ENCODE results near the gene PVALEF.

Gene PVALEF

DNA sequence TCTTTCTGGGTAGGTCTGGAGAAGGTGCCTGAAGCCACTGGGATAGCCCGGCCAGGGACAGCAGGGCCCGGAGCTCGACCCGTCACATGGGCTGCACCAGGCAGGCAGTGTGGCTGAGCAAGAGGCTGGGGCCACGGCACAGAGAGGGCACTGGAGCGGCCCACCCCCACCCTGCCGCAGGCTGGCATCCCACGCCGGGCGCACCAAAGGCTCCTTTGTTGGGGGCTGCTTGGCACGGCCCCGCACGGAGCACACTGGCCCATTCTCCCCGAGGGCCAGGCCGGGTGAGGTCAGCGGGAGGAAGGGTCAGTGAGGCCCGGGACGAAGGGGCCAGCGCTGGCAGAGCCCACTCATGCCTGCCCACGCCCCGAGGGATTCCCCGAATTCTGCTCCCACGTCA is 36.5 kb upstream of the PVALEF start:
- no peak for DNase-seq (ENCODE audit: low read depth in 2 of 2)

DNA sequence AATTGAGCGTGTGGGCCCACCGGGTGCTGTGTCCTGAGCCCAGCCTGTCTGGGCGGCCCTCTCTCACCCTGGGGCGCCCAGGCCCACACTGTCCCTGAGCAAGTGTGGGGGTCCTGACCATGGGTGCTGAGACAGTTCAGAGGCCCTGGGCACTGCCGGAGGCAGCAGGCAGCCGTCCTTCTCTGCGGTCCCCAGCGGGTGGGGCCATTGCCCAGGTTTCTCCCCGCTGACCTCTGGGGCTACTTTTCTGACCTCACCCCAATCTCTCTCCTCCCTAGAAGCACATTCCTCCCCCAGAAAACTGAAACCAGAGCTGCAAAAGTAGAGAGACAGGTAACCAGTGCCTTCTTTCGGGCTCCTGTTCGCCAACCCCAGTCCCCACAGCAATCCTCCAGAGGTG is 36.0 kb upstream of the PVALEF start:
- no peak for DNase-seq (ENCODE audit: low read depth in 2 of 2)

DNA sequence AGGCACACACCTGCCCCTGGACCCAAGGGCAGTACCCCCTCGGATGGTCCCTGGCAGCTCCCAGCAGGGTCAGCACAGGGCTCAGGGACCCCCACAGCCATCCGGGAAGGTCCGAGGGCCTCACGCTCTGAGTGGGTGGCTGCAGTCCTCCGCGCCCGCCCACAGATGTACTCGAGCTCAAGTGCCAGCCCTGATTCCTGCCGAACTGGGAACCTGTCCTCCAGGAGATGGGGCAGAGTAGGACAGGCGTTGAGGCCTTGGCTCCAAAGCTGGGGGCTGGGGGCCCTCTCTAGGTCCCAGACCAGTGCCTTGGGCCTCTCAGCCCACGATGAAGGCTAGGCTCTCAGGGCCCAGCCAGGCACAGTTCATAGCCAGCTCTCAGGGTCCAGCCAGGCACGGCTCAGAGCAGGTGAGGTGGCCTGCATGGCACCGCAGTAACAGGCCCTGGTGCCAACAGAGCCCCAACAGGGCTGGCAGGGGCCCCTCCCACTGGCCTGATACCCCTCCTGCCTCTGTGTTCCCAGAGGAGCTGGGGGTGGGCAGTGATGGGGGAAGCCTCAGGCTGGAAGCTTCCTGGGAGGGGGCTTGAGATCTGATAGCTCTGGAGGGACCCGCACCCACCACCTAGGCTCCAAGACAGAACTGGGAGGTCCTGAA is 35.5 kb upstream of the PVALEF start:
- no peak for DNase-seq (ENCODE audit: low read depth in 2 of 2)

DNA sequence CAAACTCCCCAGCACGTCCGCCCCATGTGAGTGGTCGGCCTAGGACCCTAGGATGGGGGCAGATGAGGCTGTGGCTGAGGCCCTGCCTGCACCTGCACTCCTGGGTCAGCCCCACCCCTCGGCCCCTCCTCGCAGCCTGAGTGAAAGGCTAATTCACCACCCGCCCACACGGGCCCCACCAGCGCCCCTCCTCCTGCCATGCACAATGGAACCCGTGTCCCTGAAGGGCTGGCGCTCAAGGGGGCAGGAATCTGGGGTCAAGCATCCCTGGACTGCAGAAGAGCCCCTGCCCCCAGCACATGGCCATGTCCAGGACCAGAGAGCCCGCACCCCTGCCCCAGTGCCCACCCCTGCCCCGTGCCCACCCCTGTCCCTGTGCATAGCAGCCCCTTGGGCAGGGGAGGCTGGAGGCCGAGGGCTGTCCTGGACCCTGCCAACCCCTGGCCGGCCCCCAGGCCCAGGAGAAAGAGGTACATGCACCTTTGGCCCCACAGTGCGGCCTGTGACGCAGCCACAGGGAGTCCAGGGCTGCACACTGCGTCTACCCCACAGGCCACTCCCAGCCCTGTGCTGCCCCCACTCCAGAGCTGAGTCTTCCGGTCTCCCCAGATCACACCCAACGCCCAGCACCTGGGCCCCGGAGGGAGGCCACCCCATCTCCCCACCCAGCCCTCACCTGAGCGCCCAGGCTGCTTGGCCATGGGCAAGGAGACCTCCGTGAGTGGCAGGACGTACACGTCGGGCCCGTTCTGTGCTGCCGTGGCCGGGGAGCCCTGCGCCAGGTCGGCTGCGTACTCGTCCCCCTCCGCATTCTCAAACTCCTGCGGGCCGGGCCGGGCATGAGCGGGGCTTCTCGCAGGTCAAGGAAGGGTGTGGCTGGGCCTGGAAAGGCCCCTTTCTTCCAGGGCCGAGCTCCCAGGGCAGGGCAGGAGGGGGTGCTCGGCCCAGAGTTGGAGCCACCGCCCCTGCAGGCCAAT is 34.6 kb upstream of the PVALEF start:
- DNase-seq (ENCODE audit: low read depth in 2 of 2), result no peak

DNA sequence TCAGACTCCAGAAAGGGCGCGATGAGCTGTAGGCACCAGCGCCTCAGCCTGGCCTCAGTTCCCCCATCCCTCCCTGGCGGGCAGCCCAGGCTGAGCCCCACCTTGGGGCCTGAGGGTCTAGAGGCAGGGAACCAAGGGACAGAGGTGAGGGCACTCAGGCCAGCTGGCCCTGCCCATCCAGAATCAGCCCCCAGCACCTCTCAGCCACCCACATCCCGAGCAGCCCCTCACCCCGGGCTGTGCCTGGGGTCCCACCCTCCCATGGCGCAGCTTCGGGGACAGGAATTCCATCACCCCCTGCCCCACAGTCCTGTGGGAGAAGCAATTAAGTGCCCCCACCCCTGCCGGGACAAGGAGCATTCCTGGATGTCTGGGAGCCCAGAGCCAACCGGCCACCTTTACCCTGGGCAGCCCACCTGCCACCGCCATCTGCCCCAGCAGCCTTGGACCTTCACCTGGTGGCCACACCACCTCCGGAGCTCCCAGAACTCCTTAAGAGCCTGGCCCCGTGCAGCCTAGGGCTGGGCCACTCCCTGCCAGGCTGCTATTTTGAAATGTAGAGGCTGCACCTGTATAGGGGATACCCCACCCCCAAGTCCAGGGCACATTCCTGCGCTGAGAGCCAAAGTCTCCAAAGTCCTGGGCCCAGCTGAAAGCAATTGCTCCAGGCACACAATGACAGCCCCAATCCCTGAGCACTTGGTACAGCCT is 33.7 kb upstream of the PVALEF start:
- DNase-seq (ENCODE audit: low read depth in 2 of 2), result no peak

DNA sequence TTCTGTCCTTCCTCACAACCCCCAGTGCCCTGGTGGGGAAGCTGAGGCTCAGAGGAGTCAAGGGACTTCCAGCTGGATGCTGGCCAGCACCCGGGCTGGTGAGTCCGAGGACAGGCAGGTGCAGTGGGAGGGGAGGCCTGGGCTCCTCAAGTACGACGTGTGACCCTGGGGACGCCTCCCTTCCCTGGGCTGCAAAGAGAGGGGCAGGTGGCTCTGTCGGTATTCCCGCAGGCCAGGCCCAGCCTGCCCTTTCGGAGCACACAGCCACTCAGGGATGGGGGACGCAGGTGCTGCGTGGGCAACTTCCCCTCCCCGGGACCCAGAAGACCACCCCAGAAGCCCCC is 33.1 kb upstream of the PVALEF start:
- no peak for DNase-seq (ENCODE audit: low read depth in 2 of 2)

DNA sequence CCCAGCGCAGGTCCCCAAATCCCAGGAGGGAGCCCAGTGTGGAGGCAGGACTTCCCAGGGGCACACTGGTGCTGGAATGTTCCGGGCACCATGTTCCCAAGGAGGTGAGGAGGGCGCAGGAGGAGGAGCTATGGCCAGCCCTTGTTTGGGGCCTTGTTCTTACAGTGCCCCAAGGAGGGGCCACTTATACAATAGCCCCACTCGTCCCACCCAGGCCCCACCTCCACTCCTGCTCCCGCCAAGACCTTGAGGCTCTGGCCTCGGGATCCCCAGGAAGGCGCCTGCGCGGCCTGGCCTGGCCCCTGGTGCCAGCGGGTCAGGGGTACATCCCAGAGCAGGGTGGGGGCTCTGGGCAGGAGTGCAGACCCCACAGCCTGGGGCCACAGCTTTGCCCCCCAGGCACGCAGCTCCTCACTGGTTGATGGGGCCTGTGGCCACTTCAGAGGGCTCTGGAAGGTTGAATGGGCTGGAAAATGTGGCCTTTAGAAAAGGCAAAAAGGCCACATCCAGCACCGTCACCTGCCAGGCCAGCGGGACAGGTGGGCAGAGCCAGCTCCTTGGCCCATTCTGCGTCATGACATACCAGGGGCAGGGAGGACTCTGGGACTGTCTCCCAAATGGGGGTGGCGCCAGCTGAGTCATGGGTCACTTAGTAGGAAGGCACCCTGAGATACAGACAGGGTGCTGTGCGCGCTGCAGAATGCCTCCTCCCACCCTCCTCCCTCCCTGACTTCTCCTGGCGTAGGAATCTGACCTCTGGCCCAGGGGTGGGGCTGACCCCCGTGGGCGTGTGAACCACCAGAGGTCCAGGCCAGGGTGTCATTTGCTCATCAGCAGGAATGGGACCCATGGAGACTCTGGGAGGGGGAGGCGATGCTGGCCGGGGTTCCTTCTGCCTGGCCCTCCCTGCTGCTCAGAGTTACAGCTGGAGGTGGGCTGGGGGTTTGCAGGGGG is 32.3 kb upstream of the PVALEF start:
- no peak for DNase-seq (ENCODE audit: low read depth in 2 of 2)

DNA sequence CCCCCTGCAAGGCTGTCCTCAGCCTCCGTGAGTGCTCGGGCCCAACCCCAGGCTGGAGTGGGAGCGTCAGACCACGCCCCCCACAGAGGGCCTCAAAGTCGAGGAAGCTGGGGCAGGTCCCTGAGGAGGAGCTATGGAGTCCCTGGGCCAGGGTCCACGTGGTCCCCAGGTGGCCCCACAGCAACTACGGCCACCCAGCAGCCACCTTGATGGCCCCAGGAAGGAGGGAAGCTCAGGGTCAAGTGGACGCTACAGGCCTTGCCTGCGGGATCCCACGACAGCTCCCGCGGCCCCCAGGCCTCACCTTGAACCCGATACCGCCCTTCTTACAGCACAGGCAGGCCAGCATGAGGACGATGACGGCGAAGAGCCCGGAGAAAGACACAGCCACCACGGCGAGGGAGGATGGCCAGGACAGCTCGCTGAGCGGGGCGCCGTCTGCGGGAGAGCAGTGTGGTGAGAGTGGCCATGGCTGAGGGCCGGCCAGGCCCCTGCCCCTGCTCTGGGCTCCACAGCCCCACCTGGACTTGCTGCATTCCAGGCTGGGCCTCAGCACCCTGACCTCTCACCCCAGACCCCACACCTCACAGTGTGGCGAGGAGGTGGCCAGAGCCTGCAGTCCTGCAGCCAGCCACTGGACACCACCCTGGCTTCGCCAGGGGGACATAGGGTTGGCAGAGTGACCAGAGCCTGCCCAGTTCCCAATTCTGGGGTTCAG is 31.1 kb upstream of the PVALEF start:
- no peak for DNase-seq (ENCODE audit: low read depth in 2 of 2)

DNA sequence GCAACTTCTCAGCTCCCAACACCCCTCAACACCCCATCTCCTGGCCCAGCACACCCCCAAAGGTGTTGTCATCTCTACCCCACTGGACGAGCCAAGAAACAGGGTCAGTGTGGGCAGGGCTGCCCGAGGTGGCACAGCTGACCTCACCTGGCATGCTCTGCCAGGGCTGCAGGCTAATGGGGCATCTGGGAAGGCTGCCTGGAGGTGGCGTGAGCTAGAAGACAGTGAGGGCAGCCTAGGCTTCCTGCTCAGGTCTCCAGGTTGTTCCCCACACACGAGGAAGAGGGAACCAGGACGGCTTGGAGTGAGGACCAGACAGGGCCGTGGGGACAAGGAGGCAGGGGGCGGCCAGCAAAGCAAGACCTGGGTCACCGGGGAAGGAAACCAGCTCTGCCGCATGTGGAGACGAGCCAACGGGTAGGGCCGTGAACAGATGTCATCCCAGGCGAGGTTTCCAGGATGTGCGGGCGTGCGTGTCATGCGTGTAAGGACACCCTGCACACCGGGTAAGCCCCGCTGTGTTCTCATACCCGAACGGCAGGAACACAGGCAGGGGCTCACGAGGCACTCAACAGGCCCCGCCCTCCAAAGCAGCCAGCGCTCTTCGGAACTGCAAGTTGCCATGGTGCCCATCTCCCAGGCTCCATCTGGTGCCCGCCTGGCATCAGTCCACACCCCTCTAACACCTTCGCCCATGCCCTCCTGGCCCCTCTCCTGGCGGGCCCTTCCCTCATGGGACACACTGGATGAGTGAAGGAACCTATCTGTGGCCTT is 29.6 kb upstream of the PVALEF start:
- DNase-seq (ENCODE audit: low read depth in 2 of 2), result no peak

DNA sequence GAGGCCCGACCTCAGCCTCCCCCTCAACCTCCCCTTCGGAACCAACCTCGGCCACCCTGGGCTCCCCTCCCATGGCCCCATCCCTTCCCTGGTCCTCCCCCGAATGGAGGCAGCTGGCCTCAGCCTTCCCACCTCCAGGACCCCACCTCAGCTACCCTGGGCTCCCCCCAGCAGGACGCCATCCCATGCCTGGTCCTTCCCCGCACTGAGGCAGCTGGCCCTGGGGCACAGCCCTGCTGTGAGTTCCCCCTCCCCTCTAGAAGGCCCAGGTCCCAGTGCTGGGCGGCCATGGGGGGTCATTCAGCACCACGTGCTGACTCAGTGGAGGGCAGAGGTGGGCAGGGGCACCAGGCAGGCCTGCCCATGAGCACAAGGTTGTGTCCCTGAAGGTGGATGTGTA is 28.9 kb upstream of the PVALEF start:
- no peak for DNase-seq (ENCODE audit: low read depth in 2 of 2)

DNA sequence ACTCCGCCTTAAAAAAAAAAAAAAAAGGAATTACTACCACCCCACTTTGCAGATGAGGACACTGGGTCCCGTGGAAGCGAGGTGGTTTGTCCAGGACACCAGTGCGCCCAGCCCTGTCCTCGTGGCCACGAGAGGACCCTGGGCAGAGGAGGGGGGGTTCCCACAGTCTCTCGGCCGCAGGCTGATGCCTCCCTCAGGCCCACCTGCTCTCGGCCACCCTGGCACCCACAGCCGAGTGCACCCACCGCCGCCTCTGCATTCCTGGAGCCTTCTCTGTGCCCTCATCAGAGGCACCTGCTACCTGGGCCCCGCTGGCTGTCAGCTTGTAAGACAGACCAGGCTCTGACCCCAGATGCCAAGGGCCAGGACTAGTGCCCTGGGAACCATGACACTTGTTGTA is 28.1 kb upstream of the PVALEF start:
- no peak for DNase-seq (ENCODE audit: low read depth in 2 of 2)

DNA sequence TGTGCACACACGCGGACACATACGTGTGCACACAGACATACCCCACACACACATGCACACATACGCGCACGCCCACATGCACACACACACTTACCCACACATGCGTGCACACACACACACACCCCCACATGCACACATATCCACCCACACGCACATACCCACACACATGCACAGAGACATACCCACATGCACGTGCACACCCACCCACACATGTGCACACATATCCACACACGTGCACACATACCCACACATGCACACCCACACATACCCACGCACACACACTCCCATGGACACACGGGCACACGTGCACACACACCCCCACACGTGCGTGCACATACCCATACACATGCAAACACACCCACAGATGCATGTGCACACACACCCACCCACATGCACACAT is 27.2 kb upstream of the PVALEF start:
- DNase-seq (ENCODE audit: low read depth in 2 of 2), result no peak

DNA sequence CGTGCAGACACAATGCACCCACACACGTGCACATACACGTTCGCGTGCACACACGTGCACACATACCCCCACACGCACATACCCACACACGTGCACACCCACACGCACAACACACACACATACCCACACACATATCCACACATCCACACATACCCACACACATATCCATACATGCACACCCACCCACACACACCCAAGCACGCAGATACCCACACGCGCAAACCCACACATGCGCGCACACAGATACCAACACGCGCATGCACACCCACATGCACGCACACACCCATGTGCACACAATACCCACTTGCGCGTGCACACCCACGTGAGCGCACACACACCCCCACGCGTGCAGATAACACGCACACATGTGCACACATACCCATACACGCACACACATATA is 26.8 kb upstream of the PVALEF start:
- DNase-seq (ENCODE audit: low read depth in 2 of 2), result no peak

DNA sequence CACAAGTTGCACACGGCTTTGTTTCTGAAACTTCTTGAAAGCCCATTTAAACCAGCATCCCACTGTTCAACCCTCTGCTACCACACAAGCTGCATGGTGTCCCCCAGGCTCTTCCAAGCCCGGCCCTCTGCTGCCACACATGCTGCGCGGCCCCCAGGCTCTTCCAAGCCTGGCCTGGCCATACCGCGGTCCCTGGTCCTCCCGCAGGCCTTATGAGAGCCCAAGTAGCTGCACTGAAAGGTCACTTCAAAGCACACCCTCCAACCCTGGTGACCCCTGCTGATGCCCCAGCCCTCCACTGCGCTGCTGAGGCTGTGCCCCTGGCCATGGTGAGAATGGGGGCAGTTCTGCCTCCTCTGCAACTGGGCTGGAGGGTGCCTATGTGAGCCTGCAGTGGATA is 25.9 kb upstream of the PVALEF start:
- DNase-seq (ENCODE audit: low read depth in 2 of 2), result no peak

DNA sequence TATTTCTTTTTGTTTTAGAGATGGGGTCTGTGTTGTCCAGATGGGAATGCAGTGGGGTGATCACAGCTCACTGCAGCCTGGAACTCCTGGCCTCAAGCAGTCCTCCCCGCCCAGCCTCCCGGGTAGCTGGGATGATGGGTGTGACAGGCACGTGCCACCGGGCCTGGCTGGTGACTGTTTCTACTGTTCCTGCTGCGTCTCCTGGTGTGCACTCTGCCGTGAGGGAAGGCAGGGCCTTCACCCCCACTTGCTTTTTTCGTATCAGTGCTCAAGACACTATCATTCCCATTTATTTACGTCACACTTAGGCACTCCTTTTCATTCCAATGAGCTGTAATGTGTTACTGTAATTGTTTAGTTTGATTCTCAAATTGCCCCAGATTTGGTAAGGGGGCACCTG is 25.3 kb upstream of the PVALEF start:
- no peak for DNase-seq (ENCODE audit: low read depth in 2 of 2)

DNA sequence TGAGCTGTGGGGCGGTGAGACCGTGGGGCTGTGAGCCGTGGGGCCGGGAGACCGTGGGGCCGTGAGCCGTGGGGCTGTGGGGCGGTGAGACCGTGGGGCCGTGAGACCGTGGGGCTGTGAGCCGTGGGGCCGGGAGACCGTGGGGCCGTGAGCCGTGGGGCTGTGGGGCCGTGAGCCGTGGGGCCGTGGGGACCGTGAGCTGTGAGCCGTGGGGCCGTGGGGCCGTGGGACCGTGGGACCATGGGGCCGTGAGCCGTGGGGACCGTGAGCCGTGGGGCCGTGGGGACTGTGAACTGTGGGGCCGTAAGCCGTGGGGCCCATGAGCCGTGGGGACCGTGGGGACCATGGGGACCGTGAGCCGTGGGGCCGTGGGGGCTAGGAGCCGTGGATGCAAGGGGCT is 24.6 kb upstream of the PVALEF start:
- DNase-seq (ENCODE audit: low read depth in 2 of 2), result no peak

DNA sequence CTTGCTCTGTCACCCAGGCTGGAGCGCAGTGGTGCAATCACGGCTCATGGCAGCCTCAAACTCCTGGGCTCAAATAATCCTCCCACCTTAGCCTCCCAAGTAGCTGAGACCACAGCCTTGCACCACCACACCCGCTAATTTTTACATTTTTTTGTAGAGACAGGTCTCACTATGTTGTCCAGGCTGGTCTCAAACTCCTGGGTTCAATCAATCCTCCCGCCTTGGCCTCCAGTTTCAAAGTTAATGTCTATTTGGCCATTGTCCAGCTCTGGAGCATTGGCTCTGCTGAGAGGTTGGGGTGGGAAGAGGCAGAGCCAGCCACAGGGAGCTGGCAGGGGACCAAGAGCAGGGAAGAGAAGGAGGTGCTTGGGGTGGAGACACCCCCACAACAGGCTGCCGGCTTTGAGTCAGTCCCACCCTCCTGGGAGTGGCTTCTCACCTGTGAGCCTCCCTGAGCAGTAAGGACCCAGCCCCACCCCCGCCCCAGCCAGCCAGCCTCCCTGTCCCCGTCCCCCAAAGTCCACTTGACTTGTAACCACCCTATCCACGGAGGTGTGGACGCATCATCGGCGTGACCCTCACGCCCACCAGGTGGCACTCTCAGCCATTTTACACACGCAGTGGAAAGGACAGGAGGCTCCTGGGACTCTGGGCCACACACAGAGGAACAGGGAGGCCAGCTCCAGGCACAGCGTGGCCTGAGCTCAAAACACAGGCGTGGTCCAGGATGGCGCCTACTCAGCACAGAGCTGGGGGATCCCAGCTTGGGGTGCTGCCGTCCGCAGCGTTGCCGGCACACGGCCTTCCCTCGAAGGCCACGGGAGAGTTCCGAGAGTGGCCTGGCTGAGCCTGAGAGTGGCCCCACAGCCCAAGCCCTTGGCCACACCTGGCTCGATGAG is 22.8 kb upstream of the PVALEF start:
- peak in 1 of 2 donors; percentile 52 for DNase-seq (ENCODE audit: low read depth in 2 of 2)

DNA sequence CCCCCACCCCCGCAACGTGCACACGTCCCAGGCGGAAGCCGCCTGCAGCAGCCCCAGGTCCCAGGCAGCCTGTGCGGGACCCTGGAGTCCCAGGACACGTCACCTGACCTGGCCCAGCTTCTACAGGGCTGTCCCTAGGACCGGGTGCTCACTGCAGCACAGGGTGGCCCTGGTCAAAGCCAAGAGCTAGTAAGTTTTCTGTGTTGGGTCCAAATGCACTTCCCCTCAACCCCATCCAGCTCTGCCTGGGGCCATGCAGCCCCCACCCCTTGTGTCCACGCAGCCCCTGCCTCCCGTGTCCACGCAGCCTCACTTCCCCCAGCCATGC is 22.1 kb upstream of the PVALEF start:
- DNase-seq (ENCODE audit: low read depth in 2 of 2), result no peak

DNA sequence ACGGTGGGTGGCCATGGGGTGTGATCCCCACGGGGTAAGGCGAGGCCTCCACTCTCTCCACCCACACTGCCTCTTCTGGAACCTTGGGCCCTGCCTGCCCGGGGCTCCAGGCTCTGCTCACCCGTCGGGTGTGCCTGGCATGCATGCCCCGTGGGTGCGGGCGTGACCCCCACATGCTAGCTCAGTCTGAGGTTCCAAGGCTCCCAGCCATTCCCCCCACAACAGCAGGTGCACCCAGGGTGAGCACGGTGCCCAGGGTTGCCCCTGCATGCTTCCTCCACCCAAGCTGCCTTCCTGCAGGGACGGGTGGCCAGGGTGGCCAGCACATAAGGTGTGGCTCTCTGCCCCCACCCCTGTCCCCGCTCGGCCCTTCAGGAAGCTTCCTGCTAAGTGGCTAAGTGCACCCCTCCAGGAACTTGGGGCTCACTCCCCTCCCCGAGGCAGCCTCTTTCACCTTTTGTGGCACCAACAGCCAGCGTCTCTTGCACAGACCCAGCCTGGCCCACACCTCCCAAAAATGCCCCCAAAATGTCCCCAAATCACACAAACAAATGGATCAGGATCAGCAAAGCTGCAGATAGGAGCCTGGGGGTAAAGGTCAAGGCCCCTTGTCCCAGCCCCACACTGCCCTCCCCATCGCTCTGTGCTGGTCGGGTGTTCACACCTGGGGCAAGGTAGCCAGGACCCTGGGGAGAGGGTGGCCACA is 21.4 kb upstream of the PVALEF start:
- DNase-seq (ENCODE audit: low read depth in 2 of 2), result no peak
